HG03025 (cell line): ENCODE measurements around the gene NPHS2.

ENCODE experiments used
- ATAC-seq: cut with Tn5 transposase; IDR thresholded peaks from one replicate; pipeline ENCODE4 v1.9.1; 2021; ENCODE audit warnings: mild to moderate bottlenecking, moderate library complexity; ENCODE audit not compliant: unreplicated experiment, low FRiP score

NPHS2 gene

DNA sequence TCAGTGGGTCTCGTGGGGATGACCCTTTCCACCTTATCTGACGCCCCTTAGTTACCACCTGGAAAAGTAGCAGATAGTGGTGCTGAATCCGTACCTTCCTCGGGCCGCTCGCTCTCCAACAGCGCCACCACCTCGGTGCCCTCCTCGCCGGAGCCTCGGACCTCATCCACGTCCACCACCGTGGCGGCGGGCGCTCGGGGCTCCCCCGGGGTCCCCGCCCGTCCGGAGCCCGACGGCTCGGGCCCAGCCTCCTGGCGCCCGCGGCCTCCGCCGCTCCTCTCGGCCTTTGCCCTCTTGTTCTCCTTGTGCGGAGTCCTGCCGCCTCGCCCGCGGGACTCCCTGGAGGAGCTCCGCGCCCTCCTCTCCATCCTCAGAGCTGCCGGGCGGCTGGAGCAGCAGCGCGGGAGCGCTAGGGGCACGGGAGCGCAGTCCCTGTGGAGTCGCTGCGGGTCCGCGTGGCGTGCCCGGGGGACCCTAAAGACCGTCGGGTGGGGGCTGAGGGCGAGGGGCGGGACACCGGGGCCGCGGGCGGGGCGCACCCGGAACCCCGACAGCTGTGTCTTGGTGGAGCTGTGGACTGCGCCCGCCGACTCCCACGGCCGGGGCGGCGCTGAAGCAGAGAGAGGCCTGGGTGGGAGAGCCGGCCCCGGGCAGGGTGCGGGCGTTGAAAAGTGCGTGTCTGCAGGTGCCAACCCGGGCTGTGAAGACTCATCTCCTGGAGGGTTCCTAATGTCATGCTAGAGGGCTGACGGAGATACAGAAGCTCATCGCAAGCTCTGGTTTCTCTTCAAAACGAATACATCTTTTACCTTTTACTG is at the start of gene NPHS2:
TSS of gene NPHS2 (minus strand) at position 452 of the 818 bp plus-strand sequence. CDS start at position 368, 84 bp downstream.
- ATAC-seq: no peak

DNA sequence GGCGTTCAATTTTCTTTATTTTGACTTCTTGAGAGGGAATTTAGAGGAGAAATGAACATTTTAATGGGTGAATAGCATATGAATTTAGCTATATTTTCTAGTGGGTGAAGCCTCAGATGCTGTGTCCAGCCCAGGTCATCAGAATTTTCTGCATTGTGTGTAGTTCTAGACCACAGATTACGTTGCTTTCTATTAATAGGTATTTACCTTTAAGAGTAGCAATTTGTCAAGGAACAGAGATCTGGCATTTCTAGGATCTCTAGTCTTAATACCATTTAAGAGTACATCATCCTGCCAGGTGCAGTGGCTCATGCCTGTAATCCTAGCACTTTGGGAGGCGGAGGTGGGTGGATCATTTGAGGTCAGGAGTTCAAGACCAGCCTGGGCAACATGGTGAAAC is 36.6 kb upstream of the NPHS2 start:
- ATAC-seq: no peak

DNA sequence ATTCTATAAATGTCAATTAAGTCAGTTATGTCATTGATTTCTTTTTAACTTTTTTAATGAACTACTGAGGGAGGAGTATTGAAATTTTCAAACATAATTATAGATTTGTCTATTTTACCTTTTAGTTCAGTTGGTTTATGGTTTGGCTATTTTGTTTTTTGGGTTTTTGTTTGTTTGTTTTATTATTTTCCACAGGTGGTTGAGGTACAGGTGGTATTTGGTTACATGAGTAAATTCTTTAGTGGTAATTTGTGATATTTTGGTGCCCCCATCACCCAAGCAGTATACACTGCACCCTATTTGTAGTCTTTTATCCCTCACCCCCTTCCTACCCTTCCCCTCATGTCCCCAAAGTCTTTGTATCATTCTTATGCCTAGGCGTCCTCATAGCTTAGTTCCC is 25.3 kb upstream of the NPHS2 start:
- ATAC-seq: no peak

DNA sequence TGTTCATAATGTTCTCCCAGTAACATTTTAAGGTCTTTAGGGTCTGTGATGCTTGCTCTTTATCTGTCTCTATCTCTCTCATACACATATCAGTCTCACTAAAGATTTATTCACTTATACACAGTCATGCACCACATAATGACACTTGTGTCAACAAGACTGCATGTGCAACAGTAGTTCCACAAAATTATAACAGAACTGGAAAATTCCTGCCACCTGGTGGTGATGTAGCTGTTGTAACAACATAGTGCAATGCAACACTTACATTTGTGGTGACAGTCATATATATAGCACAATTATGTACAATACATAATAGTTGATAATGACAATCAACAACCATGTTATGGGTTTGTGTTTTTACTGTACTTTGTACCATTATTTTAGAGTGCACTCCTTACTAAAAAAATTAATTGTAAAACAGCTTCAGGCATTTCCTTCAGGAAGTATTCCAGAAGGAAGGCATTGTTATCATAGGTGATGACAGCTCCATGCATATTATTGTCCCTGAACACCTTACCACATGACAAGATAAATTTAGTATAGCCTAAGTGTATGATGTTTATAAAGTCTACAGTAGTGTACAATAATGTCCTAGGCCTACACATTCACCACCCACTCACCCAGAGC is 24.0 kb upstream of the NPHS2 start:
- no peak for ATAC-seq

DNA sequence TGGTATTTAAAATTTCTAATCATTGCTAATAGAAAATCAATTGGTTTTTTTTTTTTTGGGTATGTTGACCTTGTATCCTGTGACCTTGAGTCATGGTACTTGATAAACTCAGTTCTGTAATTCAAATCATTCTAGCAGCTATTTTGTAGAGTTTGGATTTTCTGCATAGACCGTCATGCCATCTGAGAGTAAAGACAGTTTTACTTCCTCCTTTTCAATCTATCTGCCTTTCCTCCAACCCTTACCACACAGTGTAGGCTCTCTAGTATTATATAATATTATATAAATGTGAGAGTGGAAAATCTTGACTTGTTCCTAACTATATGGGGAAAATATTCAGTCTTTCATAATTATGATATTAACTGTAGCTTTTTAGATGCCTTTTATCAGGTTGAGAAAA is 22.9 kb upstream of the NPHS2 start:
- ATAC-seq: no peak

DNA sequence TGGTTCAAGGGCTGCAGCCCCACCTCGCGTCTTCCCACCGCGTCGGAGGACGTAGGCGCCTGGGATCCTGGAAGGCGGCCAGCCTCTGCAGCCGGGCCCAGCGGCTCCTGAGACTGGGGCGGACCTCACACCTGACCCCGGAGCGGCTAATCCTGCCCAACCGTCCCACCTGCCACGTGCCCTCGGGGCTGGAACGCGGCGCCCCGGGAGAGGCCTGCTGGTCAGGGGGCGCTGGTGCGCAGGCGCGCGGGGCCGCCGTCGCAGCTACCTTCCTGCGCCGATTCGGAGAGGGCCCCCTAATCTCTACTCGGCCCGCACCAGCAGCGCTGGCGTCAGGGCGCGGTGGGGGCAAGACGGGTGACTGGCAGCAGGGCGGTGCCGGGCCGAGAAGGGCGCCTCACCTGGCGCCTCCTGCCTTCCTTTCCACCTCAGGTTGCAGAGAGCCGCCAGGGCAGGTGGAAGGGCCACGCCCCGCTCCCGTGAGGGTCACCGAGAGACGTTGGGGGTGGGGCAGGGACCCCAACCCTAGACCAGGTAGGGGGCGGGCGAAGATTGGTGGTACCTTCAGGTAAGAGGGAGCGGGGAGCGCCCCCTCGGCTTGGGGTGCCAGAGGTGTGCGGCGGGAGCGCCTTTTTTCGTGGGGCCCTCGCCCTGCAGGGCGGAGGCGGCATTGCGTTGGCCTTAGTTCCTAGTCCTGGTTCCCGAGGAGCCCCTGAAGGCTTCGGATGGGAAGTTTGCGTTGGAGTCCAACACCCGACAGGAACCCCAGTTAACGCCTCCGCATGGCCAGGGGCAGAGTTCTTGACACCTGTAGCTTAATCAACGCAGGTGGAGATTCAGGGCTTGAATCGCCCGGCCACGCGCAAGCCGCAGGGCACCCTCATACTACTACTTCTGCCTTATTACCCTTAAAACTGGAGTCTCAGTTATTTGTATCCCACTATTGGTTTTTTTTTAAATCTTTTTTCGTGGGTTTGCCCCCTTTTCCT is 16.1 kb upstream of the NPHS2 start, which contains the start of gene TDRD5:
TSS of gene TDRD5 (plus strand) at position 241 of the 989 bp plus-strand sequence. CDS start 784 bp downstream, outside the sequence.
- no peak for ATAC-seq

DNA sequence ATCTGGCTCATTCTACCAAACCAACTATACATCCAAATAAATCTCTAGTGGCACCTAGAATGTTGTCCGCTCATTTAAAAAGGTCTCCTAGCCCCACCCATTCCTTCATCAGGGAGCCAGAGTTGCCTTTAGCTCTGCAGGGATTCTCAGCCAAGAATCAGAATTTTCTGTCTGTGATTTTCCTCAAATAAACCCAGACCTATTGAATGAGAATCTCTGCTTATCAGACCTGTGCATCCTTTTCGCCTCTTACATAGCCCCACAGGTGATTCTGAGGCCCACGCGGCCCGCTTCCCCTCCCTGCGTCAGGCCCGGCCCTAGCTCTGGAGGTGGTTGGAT is 15.5 kb upstream of the NPHS2 start:
- no peak for ATAC-seq

DNA sequence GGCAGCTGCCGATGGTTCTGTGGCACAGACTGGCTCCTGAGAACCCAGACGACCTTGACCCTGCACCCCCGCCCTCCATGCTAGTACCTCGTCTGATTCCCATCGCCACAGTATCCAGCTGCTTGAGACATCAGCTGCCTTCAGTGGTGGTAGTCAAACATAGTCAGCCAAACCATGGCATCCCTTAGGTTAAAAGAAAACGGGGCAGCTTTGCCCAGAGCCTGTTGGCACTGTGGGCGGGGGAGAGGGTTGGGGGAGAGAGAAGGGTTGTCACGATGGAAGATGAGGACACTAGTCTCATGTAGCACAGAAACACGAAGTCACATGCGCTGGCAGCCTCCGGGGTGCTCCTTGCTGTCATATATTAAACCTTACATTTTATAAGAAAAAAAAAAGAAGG is 14.9 kb upstream of the NPHS2 start:
- no peak for ATAC-seq

DNA sequence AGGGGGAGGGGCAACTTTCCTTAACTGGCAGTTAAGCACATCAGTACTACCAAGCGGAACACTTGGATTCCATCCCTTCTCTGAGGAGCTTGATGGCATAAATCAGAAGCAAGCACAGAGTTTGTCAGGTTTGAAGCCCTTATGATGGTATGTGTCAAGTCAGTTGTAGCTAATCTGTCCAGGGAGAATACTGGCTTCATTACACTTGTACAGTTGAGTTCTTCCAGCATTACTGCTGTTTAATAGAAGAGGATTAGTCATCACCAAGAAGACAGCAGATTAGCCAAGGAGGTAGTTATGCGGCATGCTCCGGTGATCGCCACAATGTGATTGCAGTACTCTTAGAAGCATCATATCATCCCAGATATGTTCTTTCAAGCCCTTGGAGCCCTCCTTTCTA is 13.8 kb upstream of the NPHS2 start:
- ATAC-seq: no peak

DNA sequence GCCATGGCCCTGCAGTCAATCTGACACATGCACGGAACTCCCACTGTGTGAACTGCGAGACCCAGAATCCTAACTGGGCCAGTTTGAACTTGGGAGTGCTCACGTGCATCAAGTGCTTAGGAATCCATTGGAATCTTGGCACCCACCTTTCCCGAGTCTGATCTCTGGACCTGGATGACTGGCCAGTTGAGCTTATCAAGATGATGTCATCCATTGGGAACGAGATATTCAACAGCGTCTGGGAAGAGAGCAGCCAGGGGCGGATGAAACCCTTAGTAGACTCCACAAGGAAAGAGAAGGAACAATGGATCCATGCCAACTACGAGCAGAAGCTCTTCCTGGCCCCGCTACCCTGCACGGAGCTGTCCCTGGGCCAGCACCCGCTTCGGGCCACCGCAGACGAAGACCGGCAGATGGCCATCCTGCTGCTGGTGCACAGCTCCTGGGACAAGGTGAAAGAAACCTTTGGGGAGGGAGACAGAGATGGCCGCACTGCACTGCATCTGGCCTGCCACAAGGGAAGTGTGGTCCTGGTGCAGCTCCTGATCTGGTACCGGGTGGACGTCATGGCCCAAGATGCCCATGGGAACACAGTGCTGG is 12.8 kb upstream of the NPHS2 start:
- ATAC-seq: no peak

DNA sequence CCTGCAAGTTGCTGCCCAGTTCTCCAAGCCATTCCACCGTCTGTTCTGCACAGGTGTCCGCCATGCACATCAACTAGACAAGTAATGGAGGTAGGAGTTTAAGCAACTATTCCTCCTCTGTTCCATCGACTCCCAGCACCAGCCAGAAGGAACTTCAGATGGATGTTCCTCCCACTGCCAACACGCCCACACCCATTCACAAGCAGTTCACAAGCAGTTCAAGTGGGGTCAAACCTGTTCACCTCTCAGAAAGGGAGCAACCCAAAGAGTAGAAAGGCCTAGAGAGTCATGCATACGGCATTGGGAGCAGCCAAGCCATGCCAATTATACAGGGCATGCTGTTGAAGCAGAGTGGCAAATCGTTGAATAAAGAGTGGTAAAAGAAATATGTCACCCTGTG is 11.6 kb upstream of the NPHS2 start:
- ATAC-seq: no peak

DNA sequence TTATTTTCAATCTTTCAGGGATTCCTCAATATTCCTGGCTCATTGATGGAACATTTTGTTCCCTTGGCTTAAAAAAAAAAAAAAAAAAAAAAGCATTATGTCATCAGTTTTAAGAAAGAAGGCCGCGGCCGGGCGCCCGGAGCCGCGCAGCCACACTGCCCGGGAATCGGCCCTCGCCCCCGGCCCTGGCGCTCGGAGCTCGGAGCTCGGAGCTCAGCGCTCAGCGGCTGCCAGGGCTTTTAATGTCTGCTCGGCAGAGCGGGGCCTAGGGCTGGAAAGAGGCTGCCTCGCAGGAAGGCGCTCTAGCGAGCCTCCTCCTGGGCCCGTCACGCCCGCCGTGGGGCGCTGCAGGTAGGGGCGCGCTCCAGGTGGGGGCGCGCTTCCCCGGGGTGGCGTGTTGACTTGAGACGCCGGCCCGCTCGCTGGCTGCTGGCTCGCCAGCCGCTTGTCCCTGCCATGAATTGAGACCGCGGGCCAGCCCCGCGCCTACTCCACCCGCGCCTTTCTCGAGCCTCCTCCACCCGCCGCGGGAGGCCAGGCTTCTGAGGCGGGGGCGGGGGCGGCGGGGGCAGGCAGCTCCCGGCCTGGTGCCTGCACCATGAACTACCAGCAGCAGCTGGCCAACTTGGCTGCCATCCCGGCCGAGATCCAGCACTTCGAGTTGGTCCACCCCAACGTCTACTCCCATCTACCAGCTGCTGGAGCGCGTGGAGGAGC is 10.5 kb upstream of the NPHS2 start:
- ATAC-seq: no peak

DNA sequence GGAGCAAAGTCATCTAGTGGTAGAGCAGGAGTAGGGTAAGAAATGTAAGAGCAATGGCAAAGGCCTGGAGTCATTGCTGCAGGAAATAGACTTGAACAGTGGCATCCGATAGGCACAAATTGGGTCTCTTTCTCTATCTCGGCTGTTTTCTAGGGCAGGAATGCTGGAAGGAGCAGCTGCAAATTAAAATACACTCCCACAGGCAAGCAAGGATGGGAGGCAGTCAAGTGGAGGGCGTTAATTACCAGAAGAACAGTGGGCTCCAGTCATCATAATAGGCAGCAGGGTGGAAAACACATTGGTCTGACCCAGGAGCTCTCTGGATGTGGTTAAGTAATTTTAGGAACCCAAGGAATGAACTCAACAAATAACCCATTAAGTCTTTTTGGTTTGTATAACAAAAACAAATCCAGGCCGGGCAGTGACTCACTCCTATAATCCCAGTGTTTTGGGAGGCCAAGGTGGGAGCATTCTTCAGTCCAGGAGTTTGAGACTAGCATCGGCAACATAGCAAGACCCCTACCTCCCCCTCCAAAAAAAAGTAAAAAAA is 8.1 kb upstream of the NPHS2 start:
- ATAC-seq: no peak

DNA sequence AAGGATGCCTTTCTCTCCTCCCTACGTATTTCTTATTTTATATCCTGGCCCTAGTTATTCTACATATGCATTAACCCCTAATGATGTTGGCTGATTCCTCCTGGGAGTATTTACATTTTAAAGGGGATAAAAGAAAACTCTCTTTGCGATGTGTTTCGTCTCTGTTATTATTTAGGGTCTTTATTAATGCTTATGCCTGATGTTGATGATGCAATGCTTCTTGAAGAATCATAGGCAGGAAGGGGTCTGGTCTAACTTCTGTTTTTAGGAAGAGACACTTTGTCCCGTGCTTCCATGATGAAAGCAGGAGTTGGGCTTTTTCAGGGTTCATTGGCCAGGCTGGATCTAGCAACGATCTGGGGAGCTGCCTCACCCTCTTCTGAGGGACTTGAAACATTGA is 761 bp upstream of the NPHS2 start:
- no peak for ATAC-seq

DNA sequence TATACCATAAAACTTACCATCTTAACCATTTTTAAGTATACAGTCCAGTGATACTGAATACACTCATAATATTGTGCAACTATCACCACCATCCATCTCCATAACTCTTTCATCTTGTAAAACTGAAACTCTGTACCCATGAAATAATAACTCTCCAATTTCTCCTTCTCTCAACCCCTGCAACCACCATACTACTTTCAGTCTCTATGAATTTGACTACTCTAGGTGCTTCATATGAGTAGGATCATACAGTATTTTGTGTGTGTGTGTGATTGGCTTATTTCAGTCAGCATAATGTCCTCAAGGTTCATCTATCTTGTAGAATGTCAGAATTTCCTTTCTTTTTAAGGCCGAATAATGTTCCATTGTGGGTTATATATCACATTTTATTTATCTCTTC is 17.7 kb downstream of the NPHS2 start:
- no peak for ATAC-seq

DNA sequence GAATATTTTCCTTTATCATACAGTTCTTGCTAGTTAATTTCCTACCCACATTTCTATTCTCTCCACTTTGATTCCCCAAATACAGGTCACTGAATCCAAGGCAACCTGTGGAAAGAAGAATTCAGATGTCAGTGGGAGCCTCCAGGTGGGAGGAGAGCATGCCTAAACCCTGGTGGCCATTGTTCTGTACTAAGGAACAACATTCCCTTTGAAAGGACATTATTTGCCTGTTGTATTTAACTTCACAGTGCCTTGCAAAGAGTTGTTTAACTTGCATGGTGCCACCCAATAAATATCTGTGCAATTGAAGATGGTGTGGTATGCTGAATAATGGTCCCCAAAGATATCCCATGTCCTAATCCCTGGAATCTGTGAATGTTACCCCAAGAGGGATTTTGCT is 21.3 kb downstream of the NPHS2 start:
- no peak for ATAC-seq

DNA sequence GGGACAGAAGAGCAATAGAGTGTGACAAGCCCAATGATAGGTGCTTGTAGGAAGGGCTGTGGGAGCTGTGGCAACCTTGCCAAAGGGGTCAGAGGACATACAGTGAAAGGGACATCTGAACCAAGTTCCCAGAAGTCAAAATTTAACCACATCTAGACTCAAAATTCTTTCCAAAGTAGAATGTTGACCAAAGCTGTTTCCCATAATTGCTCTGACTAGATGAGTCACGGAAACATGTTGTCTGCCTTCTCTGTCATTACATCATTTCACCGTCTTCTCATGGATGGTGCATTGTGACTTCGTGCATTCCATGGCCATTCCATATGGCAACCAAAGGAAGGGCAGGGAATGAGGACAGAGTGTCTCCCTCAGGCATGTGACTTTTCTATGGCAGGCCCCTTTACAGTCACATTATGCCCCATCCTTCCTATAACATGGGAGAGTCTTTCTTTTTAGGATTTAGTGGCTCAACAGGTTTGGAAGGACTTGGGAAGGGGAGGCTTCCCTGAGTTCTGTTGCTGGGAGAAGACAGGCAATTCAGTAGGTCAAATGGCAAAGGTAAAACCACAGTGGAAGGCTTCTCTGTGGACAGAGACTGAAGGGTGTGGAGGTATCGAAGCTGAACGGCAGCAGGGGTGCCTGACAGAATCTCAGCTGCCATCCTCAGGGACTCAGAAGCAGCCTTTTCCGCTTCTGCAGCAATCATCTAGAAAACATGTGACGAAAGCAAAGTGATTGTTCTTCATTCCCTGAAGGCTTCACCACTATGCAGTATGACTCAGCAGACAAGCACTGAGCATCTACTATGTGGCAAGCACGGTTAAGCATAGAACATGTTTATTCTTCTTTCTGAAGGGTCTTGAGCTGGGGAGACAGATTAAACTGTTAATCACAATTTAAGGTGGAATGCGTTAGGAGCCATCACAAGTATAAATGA is 24.7 kb downstream of the NPHS2 start:
- ATAC-seq: no peak

DNA sequence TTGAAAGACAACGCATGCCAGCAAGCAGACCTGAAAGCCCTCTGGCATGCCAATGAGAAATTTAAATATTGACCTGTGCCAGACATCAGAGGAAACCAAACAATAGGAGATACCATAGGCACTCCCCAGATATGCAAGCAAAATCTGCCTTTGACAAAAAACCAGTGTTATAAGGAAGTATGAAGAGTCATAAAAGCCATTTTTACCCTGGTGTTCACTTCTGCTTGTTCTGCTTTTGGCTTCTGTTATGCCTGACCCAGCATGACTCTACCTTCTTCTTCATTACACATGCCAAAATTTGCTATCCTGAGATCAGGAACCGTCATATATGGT is 26.4 kb downstream of the NPHS2 start:
- ATAC-seq: no peak
